IPS-18a (cell line): ENCODE measurements around the gene ZEB1.

Experiments
- H3K27ac ChIP-seq: one replicate; pipeline ENCODE4 v1.5.1; 2013; ENCODE audit warnings: low read length
- H3K27me3 ChIP-seq: one replicate; pipeline ENCODE4 v1.6.1; 2013; ENCODE audit warnings: mild to moderate bottlenecking, low read length; ENCODE audit not compliant: control insufficient read depth, insufficient read depth
- H3K36me3 ChIP-seq: one replicate; pipeline ENCODE4 v1.6.1; 2013; ENCODE audit warnings: low read depth, low read length; ENCODE audit not compliant: control insufficient read depth
- H3K4me1 ChIP-seq: one replicate; pipeline ENCODE4 v1.6.1; 2013; ENCODE audit warnings: low read depth, low read length; ENCODE audit not compliant: control insufficient read depth
- H3K4me3 ChIP-seq: one replicate; pipeline ENCODE4 v1.5.1; 2013; ENCODE audit warnings: low read length
- H3K9ac ChIP-seq: one replicate; pipeline ENCODE4 v1.6.1; 2013; ENCODE audit warnings: mild to moderate bottlenecking, low read length, moderate library complexity
- H3K9me3 ChIP-seq: one replicate; pipeline ENCODE4 v1.6.1; 2013; ENCODE audit warnings: low read depth, low read length; ENCODE audit not compliant: control insufficient read depth

The ZEB1 gene

DNA sequence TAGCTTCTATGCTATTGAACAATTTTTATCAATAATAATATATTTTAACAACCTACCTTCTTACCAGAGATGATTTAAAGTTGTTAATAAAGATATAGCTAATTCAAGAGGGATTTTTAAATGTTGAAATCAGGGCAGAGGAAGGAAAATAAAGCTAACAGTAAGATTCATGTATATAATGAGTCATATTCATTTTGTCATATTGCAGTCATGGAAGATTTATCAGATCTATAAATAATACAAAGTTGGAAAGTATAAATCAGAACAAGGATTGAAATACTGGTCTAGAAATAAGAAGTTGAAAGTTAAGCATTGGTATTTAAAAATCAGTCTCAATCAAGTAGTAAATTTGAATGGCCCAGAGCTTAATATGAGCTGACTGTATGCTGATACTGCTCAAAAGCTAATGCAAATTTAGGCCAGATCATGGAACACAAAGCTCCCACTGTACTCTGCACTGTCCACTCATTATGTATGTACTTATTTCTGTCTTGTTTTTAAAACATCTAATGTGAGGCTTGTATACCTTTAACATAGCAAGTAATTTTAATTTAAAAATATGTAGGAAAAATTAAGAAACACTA, 196.9 kb downstream of the ZEB1 start:
- no peaks in the 10 kb centered on the region for H3K9me3 ChIP-seq

GRCh38 chr10:31520986-31521831, 202.2 kb downstream of the ZEB1 start:
- no peaks in the 10 kb centered on the region for H3K4me1 ChIP-seq
- no peak overlapping the region for H3K27ac ChIP-seq
- no peaks in the 10 kb centered on the region for H3K27me3 ChIP-seq
- H3K4me3 ChIP-seq, result no peak overlapping the region
- H3K9ac ChIP-seq, result no peak overlapping the region
- H3K36me3 ChIP-seq, result no peaks in the 10 kb centered on the region
- no peaks in the 10 kb centered on the region for H3K9me3 ChIP-seq

More for the DNA sequence above, 196.9 kb downstream of the ZEB1 start:
- H3K4me1 ChIP-seq, result no peaks in the 10 kb centered on the region
- H3K36me3 ChIP-seq, result no peaks in the 10 kb centered on the region
- no peak overlapping the region for H3K27ac ChIP-seq
- no peak overlapping the region for H3K4me3 ChIP-seq
- no peaks in the 10 kb centered on the region for H3K27me3 ChIP-seq
- no peak overlapping the region for H3K9ac ChIP-seq

DNA sequence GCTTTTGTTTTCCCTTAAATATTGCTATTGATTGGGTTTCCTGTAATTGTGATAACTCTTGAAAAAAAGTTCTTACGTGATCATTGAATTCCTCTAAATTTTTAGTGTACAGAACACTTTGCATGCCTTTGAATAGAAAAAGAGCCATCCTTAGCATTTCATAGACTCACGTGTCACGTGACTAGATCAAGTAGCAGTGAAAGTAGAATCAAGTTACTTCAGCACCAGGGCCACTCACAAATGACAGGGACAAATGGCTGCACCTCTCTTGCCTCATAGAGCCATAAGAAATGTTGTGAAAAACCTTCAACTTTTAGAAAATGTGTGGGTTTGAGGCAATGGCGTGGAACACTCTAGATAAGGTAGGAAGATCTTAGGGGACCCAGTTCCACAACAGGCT, 203.8 kb downstream of the ZEB1 start:
- H3K36me3 ChIP-seq, result no peaks in the 10 kb centered on the region
- no peaks in the 10 kb centered on the region for H3K4me1 ChIP-seq
- H3K4me3 ChIP-seq, result no peak overlapping the region

GRCh38 chr10:31524460-31524859, 205.4 kb downstream of the ZEB1 start:
- Histone ChIP-seq H3K36me3 (no peaks in the 10 kb centered on the region), H3K27me3 (no peaks in the 10 kb centered on the region)

More for the DNA sequence above, 203.8 kb downstream of the ZEB1 start:
- no peak overlapping the region for H3K27ac ChIP-seq
- no peak overlapping the region for H3K9ac ChIP-seq
- no peaks in the 10 kb centered on the region for H3K27me3 ChIP-seq
- no peaks in the 10 kb centered on the region for H3K9me3 ChIP-seq

DNA sequence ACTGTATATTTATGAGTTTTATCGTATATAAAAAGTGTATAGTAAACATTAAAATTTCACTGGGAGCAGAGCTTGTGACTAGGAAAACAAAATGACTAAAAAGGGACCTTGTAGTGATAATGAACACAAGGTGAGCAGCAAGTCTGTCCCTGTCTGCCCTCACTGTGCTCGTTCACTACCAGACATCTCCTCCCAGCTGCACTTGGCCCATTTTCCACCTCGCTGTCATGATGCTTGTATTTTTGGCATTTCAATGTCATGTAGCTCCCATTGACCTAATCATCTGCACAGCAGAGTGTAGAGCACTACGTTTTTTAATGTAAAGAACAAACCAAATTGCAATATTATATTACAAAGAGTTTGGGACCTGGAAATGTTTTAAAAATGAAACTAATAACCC, 207.2 kb downstream of the ZEB1 start:
- H3K36me3 ChIP-seq, result no peaks in the 10 kb centered on the region

More at GRCh38 chr10:31524460-31524859, 205.4 kb downstream of the ZEB1 start:
- Histone ChIP-seq H3K9me3 (no peaks in the 10 kb centered on the region), H3K9ac (no peak overlapping the region), H3K4me1 (no peaks in the 10 kb centered on the region), H3K4me3 (no peak overlapping the region), H3K27ac (no peak overlapping the region)

GRCh38 chr10:31526681-31527080, 207.7 kb downstream of the ZEB1 start:
- no peaks in the 10 kb centered on the region for H3K4me1 ChIP-seq
- H3K9ac ChIP-seq, result no peak overlapping the region
- H3K4me3 ChIP-seq, result no peak overlapping the region
- H3K36me3 ChIP-seq, result no peaks in the 10 kb centered on the region
- H3K27me3 ChIP-seq, result no peaks in the 10 kb centered on the region
- H3K27ac ChIP-seq, result no peak overlapping the region
- H3K9me3 ChIP-seq, result no peaks in the 10 kb centered on the region

More for the DNA sequence above, 207.2 kb downstream of the ZEB1 start:
- no peak overlapping the region for H3K27ac ChIP-seq
- no peak overlapping the region for H3K9ac ChIP-seq
- no peaks in the 10 kb centered on the region for H3K9me3 ChIP-seq
- no peaks in the 10 kb centered on the region for H3K27me3 ChIP-seq
- H3K4me3 ChIP-seq, result no peak overlapping the region
- no peaks in the 10 kb centered on the region for H3K4me1 ChIP-seq

DNA sequence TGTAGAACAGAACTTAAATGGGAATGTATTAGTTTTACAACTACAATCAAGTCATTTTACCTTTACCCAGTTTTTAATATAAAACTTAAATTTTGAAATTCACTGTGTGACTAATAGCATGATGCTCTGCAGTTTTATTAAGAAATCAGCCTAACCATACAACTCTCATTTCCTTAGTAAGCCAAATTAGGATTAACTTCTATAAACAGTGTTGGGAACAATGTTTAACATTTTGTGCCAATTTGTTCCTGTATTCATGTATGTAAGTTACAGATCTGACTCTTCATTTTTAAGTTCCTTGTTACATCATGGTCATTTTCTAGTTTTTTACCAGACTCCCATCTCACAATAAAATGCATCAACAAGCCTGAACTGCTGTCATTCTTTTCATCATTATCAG, 209.8 kb downstream of the ZEB1 start:
- Histone ChIP-seq H3K4me1 (no peaks in the 10 kb centered on the region), H3K27me3 (no peaks in the 10 kb centered on the region), H3K9me3 (no peaks in the 10 kb centered on the region), H3K27ac (no peak overlapping the region), H3K36me3 (no peaks in the 10 kb centered on the region), H3K9ac (no peak overlapping the region), H3K4me3 (no peak overlapping the region)

DNA sequence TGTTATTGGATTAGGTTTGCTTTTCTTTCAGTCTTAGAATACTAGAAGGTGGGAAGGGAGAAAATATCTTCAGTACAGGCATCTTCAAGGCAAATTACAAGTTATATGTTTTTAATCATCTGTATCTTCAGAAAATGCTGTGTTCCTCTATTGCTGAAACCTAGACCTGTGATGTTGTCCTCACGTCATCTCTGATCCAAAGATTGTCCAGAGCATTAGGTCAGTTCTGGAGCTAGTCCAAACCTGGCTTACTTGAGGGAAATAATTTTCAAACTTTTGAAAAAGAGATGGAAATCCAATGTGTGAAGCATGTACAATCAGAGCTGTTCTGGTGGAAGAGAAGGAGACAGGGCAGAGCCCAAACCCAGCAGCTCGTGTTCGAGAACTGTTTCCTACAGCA, 217.3 kb downstream of the ZEB1 start:
- no peaks in the 10 kb centered on the region for H3K4me1 ChIP-seq
- H3K27me3 ChIP-seq, result no peaks in the 10 kb centered on the region
- no peaks in the 10 kb centered on the region for H3K36me3 ChIP-seq
- H3K9me3 ChIP-seq, result no peaks in the 10 kb centered on the region
- no peak overlapping the region for H3K27ac ChIP-seq
- H3K4me3 ChIP-seq, result no peak overlapping the region
- H3K9ac ChIP-seq, result no peak overlapping the region

- H3K4me3 ChIP-seq, result no peak overlapping the region
- H3K36me3 ChIP-seq, result no peaks in the 10 kb centered on the region
- H3K9me3 ChIP-seq, result no peaks in the 10 kb centered on the region
- no peaks in the 10 kb centered on the region for H3K27me3 ChIP-seq
- H3K9ac ChIP-seq, result no peak overlapping the region
- H3K27ac ChIP-seq, result no peak overlapping the region
- H3K4me1 ChIP-seq, result no peaks in the 10 kb centered on the region
Observed at GRCh38 chr10:31549896-31550295, 230.9 kb downstream of the ZEB1 start.

DNA sequence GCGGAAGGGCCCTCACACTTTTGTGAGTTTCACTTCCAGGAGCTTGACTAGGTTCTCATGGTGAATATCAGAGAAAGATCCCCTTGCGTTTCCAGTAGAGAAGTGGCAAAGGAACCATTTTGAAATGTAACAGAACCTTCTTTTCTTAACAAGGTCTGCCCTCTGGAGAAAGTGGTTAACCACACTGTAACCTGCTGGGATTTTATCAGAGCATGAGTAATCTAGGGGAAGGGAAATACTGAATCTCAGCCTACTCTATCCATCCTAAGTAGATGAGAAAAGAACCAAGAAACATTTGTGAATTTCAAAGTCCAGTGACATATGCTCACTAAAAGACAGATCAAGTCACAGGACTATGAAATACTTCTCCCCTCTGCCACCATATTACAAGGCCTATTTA, 235.5 kb downstream of the ZEB1 start:
- no peak overlapping the region for H3K9ac ChIP-seq
- no peak overlapping the region for H3K4me3 ChIP-seq
- no peaks in the 10 kb centered on the region for H3K4me1 ChIP-seq
- no peaks in the 10 kb centered on the region for H3K36me3 ChIP-seq
- no peak overlapping the region for H3K27ac ChIP-seq
- H3K27me3 ChIP-seq, result no peaks in the 10 kb centered on the region
- H3K9me3 ChIP-seq, result no peaks in the 10 kb centered on the region

DNA sequence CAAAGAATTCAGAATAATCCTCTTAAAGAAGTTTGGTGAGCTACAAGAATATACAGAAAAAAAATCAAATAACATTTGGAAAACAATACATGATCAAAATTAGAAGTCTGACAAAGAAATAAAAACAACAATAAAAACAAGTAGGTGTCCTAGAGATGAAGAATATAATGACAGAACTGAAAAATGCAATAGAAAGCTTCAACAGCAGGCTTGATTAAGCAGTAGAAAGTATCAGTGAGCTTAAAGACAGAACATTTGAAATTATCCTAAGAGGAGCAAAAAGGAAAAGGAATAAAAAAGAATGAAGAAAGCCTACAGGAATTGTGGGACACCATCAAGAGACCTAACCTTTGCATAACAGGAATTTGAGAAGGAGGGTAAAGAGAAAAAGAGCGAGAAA, 238.8 kb downstream of the ZEB1 start:
- no peak overlapping the region for H3K9ac ChIP-seq
- H3K4me1 ChIP-seq, result no peaks in the 10 kb centered on the region
- no peaks in the 10 kb centered on the region for H3K36me3 ChIP-seq
- no peak overlapping the region for H3K27ac ChIP-seq
- no peaks in the 10 kb centered on the region for H3K9me3 ChIP-seq
- no peak overlapping the region for H3K4me3 ChIP-seq
- no peaks in the 10 kb centered on the region for H3K27me3 ChIP-seq
